Mammary epithelial cell (primary cell): Measurements from ENCODE around the gene MAGI1.

Experiments used
- EZH2 ChIP-seq: IDR thresholded peaks from 2 replicates; pipeline ENCODE4 v1.6.1; 2012; ENCODE audit warnings: low read length, inconsistent platforms, borderline replicate concordance
- TF ChIP-seq, protein P1 (sequence below), 2 donors: IDR thresholded peaks in 1 of 2; conservative IDR thresholded peaks in 1 of 2; 2 replicates each; pipeline ENCODE4 v1.5.1; 2011 to 2012; ENCODE audit warnings: inconsistent platforms in 2 of 2, low read length in 2 of 2, mild to moderate bottlenecking in 2 of 2, control low read depth in 1 of 2, low read depth in 1 of 2; ENCODE audit not compliant: insufficient read depth in 1 of 2; ENCODE audit errors: extremely low read depth in 1 of 2

GRCh38 chr3:65831733-65832425 is 206.8 kb downstream of the MAGI1 start:
- TF ChIP-seq EZH2 = no peak
- TF ChIP-seq, protein P1, sequence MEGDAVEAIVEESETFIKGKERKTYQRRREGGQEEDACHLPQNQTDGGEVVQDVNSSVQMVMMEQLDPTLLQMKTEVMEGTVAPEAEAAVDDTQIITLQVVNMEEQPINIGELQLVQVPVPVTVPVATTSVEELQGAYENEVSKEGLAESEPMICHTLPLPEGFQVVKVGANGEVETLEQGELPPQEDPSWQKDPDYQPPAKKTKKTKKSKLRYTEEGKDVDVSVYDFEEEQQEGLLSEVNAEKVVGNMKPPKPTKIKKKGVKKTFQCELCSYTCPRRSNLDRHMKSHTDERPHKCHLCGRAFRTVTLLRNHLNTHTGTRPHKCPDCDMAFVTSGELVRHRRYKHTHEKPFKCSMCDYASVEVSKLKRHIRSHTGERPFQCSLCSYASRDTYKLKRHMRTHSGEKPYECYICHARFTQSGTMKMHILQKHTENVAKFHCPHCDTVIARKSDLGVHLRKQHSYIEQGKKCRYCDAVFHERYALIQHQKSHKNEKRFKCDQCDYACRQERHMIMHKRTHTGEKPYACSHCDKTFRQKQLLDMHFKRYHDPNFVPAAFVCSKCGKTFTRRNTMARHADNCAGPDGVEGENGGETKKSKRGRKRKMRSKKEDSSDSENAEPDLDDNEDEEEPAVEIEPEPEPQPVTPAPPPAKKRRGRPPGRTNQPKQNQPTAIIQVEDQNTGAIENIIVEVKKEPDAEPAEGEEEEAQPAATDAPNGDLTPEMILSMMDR (conservative IDR thresholded peaks at IDR 0.05 in 1 of 2, IDR thresholded peaks at IDR 0.05 in 1 of 2; ENCODE audit: extremely low read depth in 1 of 2, insufficient read depth in 1 of 2, low read depth in 1 of 2, low read length in 2 of 2) = no peak
